Prostate gland (tissue), 2 donors: ENCODE measurements around the gene PTPN13.

Experiments used
- POLR2AphosphoS5 ChIP-seq: sonication (generic); formaldehyde crosslinking; IDR thresholded peaks from one replicate; pipeline ENCODE4 v1.6.1; 2017; ENCODE audit warnings: antibody characterized with exemption
- TF ChIP-seq, protein P1 (sequence below), 4 experiments: fragments of 200-600 bp in 2 of 4; fragments of 450-650 bp in 2 of 4; sonication (generic) in 2 of 4; IDR thresholded peaks; 1 replicate in 3 of 4; 2 replicates in 1 of 4; pipeline ENCODE4 v1.5.1; 2016 to 2019; ENCODE audit warnings: antibody characterized with exemption in 4 of 4, mild to moderate bottlenecking in 2 of 4, moderate library complexity in 2 of 4

DNA sequence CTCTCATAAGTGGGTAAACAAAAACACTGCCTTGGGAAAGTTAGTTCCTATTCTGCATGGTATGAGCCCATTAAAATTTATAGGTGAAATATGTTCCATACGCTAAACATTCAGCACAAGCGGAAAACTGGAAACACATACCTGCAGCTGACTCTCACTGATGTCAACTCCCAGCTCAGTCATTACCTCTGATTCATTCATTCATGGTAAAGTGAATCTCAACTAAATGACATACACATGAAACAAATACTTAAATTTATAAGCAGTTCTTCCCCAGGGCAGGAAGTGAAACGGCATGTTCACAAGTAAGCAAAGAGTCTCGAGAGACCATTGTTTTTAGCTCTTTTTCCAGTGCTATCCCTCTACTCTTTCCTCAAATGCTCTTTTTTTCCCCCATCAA lies 253.5 kb downstream of the PTPN13 start:
- TF ChIP-seq, protein P1, sequence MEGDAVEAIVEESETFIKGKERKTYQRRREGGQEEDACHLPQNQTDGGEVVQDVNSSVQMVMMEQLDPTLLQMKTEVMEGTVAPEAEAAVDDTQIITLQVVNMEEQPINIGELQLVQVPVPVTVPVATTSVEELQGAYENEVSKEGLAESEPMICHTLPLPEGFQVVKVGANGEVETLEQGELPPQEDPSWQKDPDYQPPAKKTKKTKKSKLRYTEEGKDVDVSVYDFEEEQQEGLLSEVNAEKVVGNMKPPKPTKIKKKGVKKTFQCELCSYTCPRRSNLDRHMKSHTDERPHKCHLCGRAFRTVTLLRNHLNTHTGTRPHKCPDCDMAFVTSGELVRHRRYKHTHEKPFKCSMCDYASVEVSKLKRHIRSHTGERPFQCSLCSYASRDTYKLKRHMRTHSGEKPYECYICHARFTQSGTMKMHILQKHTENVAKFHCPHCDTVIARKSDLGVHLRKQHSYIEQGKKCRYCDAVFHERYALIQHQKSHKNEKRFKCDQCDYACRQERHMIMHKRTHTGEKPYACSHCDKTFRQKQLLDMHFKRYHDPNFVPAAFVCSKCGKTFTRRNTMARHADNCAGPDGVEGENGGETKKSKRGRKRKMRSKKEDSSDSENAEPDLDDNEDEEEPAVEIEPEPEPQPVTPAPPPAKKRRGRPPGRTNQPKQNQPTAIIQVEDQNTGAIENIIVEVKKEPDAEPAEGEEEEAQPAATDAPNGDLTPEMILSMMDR (IDR thresholded peaks at IDR 0.05) = no peak
- TF ChIP-seq POLR2AphosphoS5 = no peak
